Measurements from ENCODE around the gene PLEKHA8.

PLEKHA8 gene

DNA sequence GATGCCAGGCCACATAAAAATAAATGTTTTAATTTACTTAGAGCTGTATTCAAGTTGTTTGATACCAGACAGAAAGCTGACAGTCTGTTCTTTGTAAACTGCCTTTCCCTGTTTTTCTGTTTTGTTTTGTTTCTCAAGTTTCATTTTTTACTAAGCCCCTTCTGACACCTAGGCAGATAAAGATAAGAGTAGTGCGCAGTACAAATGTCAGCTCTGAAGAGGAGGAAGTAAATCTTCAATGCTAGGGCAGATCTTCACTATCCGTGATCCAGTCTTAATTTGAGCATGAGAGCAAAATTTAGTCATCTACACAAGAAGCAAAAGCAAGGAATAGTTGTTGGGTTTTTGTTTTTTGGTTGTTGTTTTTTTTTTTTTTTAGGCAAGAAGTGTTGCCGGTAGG lies 133.9 kb downstream of the PLEKHA8 start:
- POLR2A ChIA-PET (ENCODE audit: low non-redundant PET), result no interaction called here
- H3K27ac ChIP-seq, result no peak overlapping the region
- no peak for TF ChIP-seq CTCF (conservative IDR thresholded peaks at IDR 0.05; ENCODE audit: low read depth)
- DNase-seq (ENCODE audit: low spot score), result no peak
- CTCF ChIA-PET, result interaction anchor here (0.6 kb wide), 2 partner anchors 53 to 150 kb away, joined by 3 read pairs; no protein-coding TSS in a partner anchor

- no peak for TF ChIP-seq CTCF (conservative IDR thresholded peaks at IDR 0.05; ENCODE audit: low read depth)
- H3K27ac ChIP-seq, result no peak overlapping the region; the same call in 1 of the 2 replicates
- DNase-seq (ENCODE audit: low spot score), result peak; percentile 82
- ChIA-PET POLR2A (ENCODE audit: low non-redundant PET) (no interaction called here), CTCF (interaction anchor here (0.7 to 2.4 kb wide), 2 partner anchors 16 to 113 kb away, joined by 4 to 7 read pairs; no protein-coding TSS in a partner anchor)
These were observed 134.5 kb downstream of the PLEKHA8 start for GRCh38 chr7:30162622-30163124.

DNA sequence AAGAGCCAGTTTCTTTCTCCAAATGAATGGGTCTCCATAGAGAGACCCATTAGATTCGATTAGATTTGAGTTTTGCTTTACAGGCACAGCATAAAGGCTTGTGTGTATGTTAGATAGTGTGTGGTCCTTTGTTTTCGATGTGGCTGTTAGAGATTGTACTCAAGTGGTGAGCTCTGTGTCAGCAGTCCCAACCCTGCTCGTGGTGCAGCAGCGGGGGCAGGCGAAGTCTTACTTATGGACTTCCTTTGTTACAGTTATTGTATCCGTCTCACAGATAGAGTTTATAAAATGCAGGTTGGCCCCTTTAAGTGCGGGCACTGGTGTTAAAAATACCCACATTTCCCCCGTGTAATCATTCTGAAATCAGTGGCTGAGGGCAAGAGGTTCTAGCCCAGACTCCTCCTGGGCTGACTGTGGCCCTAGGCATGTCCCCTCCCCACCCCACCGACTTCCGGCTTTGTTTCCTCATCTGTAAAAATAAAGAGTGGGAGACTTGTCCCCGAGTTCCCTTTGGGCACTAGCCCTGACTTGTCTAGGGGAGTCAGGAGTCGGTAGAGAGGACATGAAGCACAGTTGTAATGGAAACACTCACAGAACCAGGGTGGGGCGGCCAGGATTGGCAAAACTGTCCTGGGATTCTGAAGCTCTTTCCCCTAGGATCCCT lies 135.2 kb downstream of the PLEKHA8 start:
- peak overlapping the region; percentile 93 for H3K27ac ChIP-seq
- CTCF ChIA-PET, result interaction anchor here (0.7 to 2.4 kb wide), 2 partner anchors 17 to 112 kb away, joined by 4 to 7 read pairs; no protein-coding TSS in a partner anchor
- POLR2A ChIA-PET (ENCODE audit: low non-redundant PET), result no interaction called here

GRCh38 chr7:30164567-30164966 lies 136.4 kb downstream of the PLEKHA8 start:
- peak; percentile 74 for TF ChIP-seq CTCF (conservative IDR thresholded peaks at IDR 0.05; ENCODE audit: low read depth)
- CTCF ChIA-PET, result interaction anchor here (0.5 to 2.4 kb wide), 8 partner anchors 9 to 400 kb away, joined by 3 to 7 read pairs (median 4); partner anchors contain the start of gene ZNRF2

More for the DNA sequence above, 135.2 kb downstream of the PLEKHA8 start:
- no peak for TF ChIP-seq CTCF (conservative IDR thresholded peaks at IDR 0.05; ENCODE audit: low read depth)
- peak; percentile 63 for DNase-seq (ENCODE audit: low spot score)

DNA sequence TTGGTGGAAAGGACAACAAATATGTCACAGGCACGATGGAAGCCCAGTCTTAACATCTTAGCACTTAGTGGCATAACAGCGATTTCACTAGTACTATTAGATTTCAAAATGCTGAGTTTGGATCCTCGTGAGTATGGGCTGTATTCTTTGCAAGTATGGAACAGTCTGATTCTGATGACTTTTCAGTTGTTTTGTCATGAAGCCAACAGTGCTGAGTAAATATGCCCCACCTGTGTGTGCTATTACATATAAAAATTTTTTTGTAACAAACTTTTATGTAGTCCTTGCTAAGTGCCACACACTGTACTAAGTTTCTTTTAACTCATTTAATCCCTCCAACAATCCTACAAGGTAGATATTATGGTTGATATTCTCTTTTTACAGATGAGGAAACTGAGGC lies 137.4 kb downstream of the PLEKHA8 start:
- DNase-seq (ENCODE audit: low spot score), result no peak
- H3K27ac ChIP-seq, result peak overlapping the region; percentile 70
- CTCF ChIA-PET, result interaction anchor here (0.7 kb wide), 1 partner anchor 149 kb away, joined by 3 read pairs; no protein-coding TSS in a partner anchor
- no peak for TF ChIP-seq CTCF (conservative IDR thresholded peaks at IDR 0.05; ENCODE audit: low read depth)
- POLR2A ChIA-PET (ENCODE audit: low non-redundant PET), result no interaction called here

More at GRCh38 chr7:30164567-30164966, 136.4 kb downstream of the PLEKHA8 start:
- H3K27ac ChIP-seq, result peak overlapping the region; percentile 93
- POLR2A ChIA-PET (ENCODE audit: low non-redundant PET), result no interaction called here
- DNase-seq (ENCODE audit: low spot score), result peak; percentile 68

GRCh38 chr7:30166155-30166840 lies 138.1 kb downstream of the PLEKHA8 start:
- H3K27ac ChIP-seq, result peak overlapping the region; percentile 45
- ChIA-PET CTCF (interaction anchor here (0.7 kb wide), 2 partner anchors 148 to 405 kb away, joined by 3 read pairs; no protein-coding TSS in a partner anchor), POLR2A (ENCODE audit: low non-redundant PET) (interaction anchor here (0.6 kb wide), 1 partner anchor 339 kb away, joined by 3 read pairs; no protein-coding TSS in a partner anchor)
- TF ChIP-seq CTCF (conservative IDR thresholded peaks at IDR 0.05; ENCODE audit: low read depth), result no peak
- peak; percentile 40 for DNase-seq (ENCODE audit: low spot score)
